Neuron (in vitro differentiated cells): ENCODE results near the gene TNFRSF8.
A peak's percentile ranks its signal among the peaks of the same experiment; 100 is the strongest.

Experiments
- H2AFZ ChIP-seq: one replicate; pipeline ENCODE4 v1.6.1; 2013; ENCODE audit warnings: low read depth, mild to moderate bottlenecking, inconsistent platforms, low read length, moderate library complexity
- H3K27me3 ChIP-seq: one replicate; pipeline ENCODE4 v1.6.1; 2013; ENCODE audit warnings: low read length; ENCODE audit not compliant: insufficient read depth
- H3K36me3 ChIP-seq: one replicate; pipeline ENCODE4 v1.6.1; 2013; ENCODE audit warnings: low read length; ENCODE audit not compliant: insufficient read depth
- H3K4me1 ChIP-seq: one replicate; pipeline ENCODE4 v1.6.1; 2013; ENCODE audit warnings: low read length; ENCODE audit not compliant: insufficient read depth
- H3K4me3 ChIP-seq: 2 replicates; pipeline ENCODE4 v1.5.1; 2013; ENCODE audit warnings: mild to moderate bottlenecking, low read length, moderate library complexity
- H3K9me3 ChIP-seq: one replicate; pipeline ENCODE4 v1.6.1; 2013; ENCODE audit warnings: low read length

TNFRSF8 gene

GRCh38 chr1:12078575-12078937 is 15.5 kb downstream of the TNFRSF8 start:
- Histone ChIP-seq H3K27me3 (peaks cover 19% of the 10 kb centered on the region), H3K4me1 (no peaks in the 10 kb centered on the region), H3K9me3 (peaks cover 17% of the 10 kb centered on the region), H3K36me3 (no peaks in the 10 kb centered on the region), H3K4me3 (no peak overlapping the region), H2AFZ (no peak overlapping the region)

GRCh38 chr1:12078938-12079861 is 16.1 kb downstream of the TNFRSF8 start:
- Histone ChIP-seq H3K36me3 (no peaks in the 10 kb centered on the region), H3K4me1 (no peaks in the 10 kb centered on the region), H3K4me3 (no peak overlapping the region), H2AFZ (peak overlapping the region; percentile 20), H3K27me3 (peaks cover 15% of the 10 kb centered on the region), H3K9me3 (peaks cover 17% of the 10 kb centered on the region)

- H3K27me3 ChIP-seq, result peaks cover 14% of the 10 kb centered on the region
- H3K9me3 ChIP-seq, result peaks cover 17% of the 10 kb centered on the region
- H3K4me3 ChIP-seq, result no peak overlapping the region
- no peak overlapping the region for H2AFZ ChIP-seq
- no peaks in the 10 kb centered on the region for H3K36me3 ChIP-seq
- no peaks in the 10 kb centered on the region for H3K4me1 ChIP-seq
Measured at GRCh38 chr1:12080156-12080555, 17.1 kb downstream of the TNFRSF8 start.

GRCh38 chr1:12080773-12081556 is 17.9 kb downstream of the TNFRSF8 start:
- Histone ChIP-seq H3K4me3 (peak overlapping the region; percentile 36), H3K27me3 (peaks cover 8% of the 10 kb centered on the region), H2AFZ (peak overlapping the region; percentile 84), H3K36me3 (no peaks in the 10 kb centered on the region), H3K9me3 (peaks cover 17% of the 10 kb centered on the region), H3K4me1 (no peaks in the 10 kb centered on the region)

- H3K36me3 ChIP-seq, result no peaks in the 10 kb centered on the region
- peak overlapping the region; percentile 36 for H3K4me3 ChIP-seq
- no peaks in the 10 kb centered on the region for H3K4me1 ChIP-seq
- H3K27me3 ChIP-seq, result peaks cover 8% of the 10 kb centered on the region
- H2AFZ ChIP-seq, result peak overlapping the region; percentile 84
- peaks cover 18% of the 10 kb centered on the region for H3K9me3 ChIP-seq
Measured at GRCh38 chr1:12081648-12082396, 18.7 kb downstream of the TNFRSF8 start.

GRCh38 chr1:12082988-12083387 is 19.9 kb downstream of the TNFRSF8 start:
- H3K27me3 ChIP-seq, result peaks cover 4% of the 10 kb centered on the region

GRCh38 chr1:12083766-12084165 is 20.7 kb downstream of the TNFRSF8 start:
- no peak overlapping the region for H2AFZ ChIP-seq

More at GRCh38 chr1:12082988-12083387, 19.9 kb downstream of the TNFRSF8 start:
- Histone ChIP-seq H3K9me3 (peaks cover 19% of the 10 kb centered on the region), H3K4me3 (no peak overlapping the region), H3K36me3 (no peaks in the 10 kb centered on the region), H2AFZ (no peak overlapping the region), H3K4me1 (no peaks in the 10 kb centered on the region)

GRCh38 chr1:12085643-12086260 is 22.6 kb downstream of the TNFRSF8 start:
- Histone ChIP-seq H3K4me1 (no peaks in the 10 kb centered on the region), H2AFZ (no peak overlapping the region), H3K4me3 (no peak overlapping the region), H3K9me3 (peaks cover 19% of the 10 kb centered on the region), H3K36me3 (no peaks in the 10 kb centered on the region), H3K27me3 (no peaks in the 10 kb centered on the region)

More at GRCh38 chr1:12083766-12084165, 20.7 kb downstream of the TNFRSF8 start:
- Histone ChIP-seq H3K27me3 (peaks cover under 1% of the 10 kb centered on the region), H3K4me1 (no peaks in the 10 kb centered on the region), H3K36me3 (no peaks in the 10 kb centered on the region), H3K9me3 (peaks cover 19% of the 10 kb centered on the region), H3K4me3 (no peak overlapping the region)

- Histone ChIP-seq H2AFZ (no peak overlapping the region), H3K4me1 (no peaks in the 10 kb centered on the region), H3K36me3 (no peaks in the 10 kb centered on the region), H3K27me3 (no peaks in the 10 kb centered on the region), H3K4me3 (no peak overlapping the region), H3K9me3 (peaks cover 11% of the 10 kb centered on the region)
Measured at GRCh38 chr1:12087797-12088314, 24.8 kb downstream of the TNFRSF8 start.

- H3K9me3 ChIP-seq, result peaks cover 4% of the 10 kb centered on the region
- no peak overlapping the region for H2AFZ ChIP-seq
- no peaks in the 10 kb centered on the region for H3K36me3 ChIP-seq
- no peak overlapping the region for H3K4me3 ChIP-seq
- H3K4me1 ChIP-seq, result no peaks in the 10 kb centered on the region
- no peaks in the 10 kb centered on the region for H3K27me3 ChIP-seq
Measured at GRCh38 chr1:12088607-12089006, 25.5 kb downstream of the TNFRSF8 start.

- no peaks in the 10 kb centered on the region for H3K4me1 ChIP-seq
- H3K27me3 ChIP-seq, result no peaks in the 10 kb centered on the region
- no peak overlapping the region for H2AFZ ChIP-seq
- no peak overlapping the region for H3K4me3 ChIP-seq
- peaks cover 4% of the 10 kb centered on the region for H3K9me3 ChIP-seq
- no peaks in the 10 kb centered on the region for H3K36me3 ChIP-seq
Measured at GRCh38 chr1:12090326-12090725, 27.2 kb downstream of the TNFRSF8 start.

GRCh38 chr1:12091191-12091590 is 28.1 kb downstream of the TNFRSF8 start:
- H3K36me3 ChIP-seq, result no peaks in the 10 kb centered on the region
- H3K9me3 ChIP-seq, result peaks cover 4% of the 10 kb centered on the region
- no peaks in the 10 kb centered on the region for H3K27me3 ChIP-seq
- no peak overlapping the region for H3K4me3 ChIP-seq
- H3K4me1 ChIP-seq, result no peaks in the 10 kb centered on the region
- no peak overlapping the region for H2AFZ ChIP-seq
